ENCODE results near the gene CACNA2D2. TPM values are rescaled to one million over a fixed set of nuclear protein-coding genes. Genes with fewer than 3 reads are reported as not detected.

The CACNA2D2 gene
- total RNA-seq, 1 experiment from 2014 or later: not detected

- intact Hi-C loops (cut with micrococcal nuclease; ENCODE audit: unreplicated experiment): no loop called here
- Histone ChIP-seq H2AFZ (no peak overlapping the region), H3K9me2 (ENCODE audit: insufficient read depth) (no peaks in the 10 kb centered on the region), H3K4me3 (no peak overlapping the region), H3K9me3 (ENCODE audit: insufficient read depth, low read depth) (no peaks in the 10 kb centered on the region), H3K4me2 (no peak overlapping the region), H4K20me1 (ENCODE audit: insufficient read depth) (no peaks in the 10 kb centered on the region), H3F3A (ENCODE audit: insufficient read depth, low read depth) (no peaks in the 10 kb centered on the region), H3K27me3 (ENCODE audit: insufficient read depth, low read depth) (peaks cover 31% of the 10 kb centered on the region), H3K36me3 (ENCODE audit: low read depth) (no peaks in the 10 kb centered on the region), H3K79me2 (ENCODE audit: low read depth) (no peaks in the 10 kb centered on the region), H3K27ac (no peak overlapping the region), H3K4me1 (replicated peaks; ENCODE audit: insufficient read depth) (no peaks in the 10 kb centered on the region)
- TF ChIP-seq EZH2 (IDR thresholded peaks at IDR 0.05; ENCODE audit: low read depth) (no peak), CTCF (conservative IDR thresholded peaks at IDR 0.05) (no peak)
- ChIA-PET CTCF (no interaction called here), POLR2A (ENCODE audit: unreplicated experiment) (no interaction called here)
- DNase-seq: no peak
- BruUV-seq (replicated peaks): no TSS peak
Measured at GRCh38 chr3:50478671-50479260, 24.7 kb downstream of the CACNA2D2 start.

- no peaks in the 10 kb centered on the region for H3F3A ChIP-seq (ENCODE audit: insufficient read depth, low read depth)
- no peaks in the 10 kb centered on the region for H3K9me3 ChIP-seq (ENCODE audit: insufficient read depth, low read depth)
- intact Hi-C loops (cut with micrococcal nuclease; ENCODE audit: unreplicated experiment): no loop called here
- ChIA-PET CTCF (no interaction called here), POLR2A (ENCODE audit: unreplicated experiment) (no interaction called here)
- no peak overlapping the region for H2AFZ ChIP-seq
- H3K79me2 ChIP-seq (ENCODE audit: low read depth): no peaks in the 10 kb centered on the region
- TF ChIP-seq CTCF (conservative IDR thresholded peaks at IDR 0.05) (no peak), EZH2 (IDR thresholded peaks at IDR 0.05; ENCODE audit: low read depth) (no peak)
- H3K27me3 ChIP-seq (ENCODE audit: insufficient read depth, low read depth): peaks cover 37% of the 10 kb centered on the region
- H3K27ac ChIP-seq: no peak overlapping the region
- no peaks in the 10 kb centered on the region for H3K4me1 ChIP-seq (replicated peaks; ENCODE audit: insufficient read depth)
- no peak for DNase-seq
- no TSS peak for BruUV-seq (replicated peaks)
- H4K20me1 ChIP-seq (ENCODE audit: insufficient read depth): no peaks in the 10 kb centered on the region
- no peak overlapping the region for H3K4me2 ChIP-seq
- H3K4me3 ChIP-seq: no peak overlapping the region
- H3K36me3 ChIP-seq (ENCODE audit: low read depth): no peaks in the 10 kb centered on the region
- H3K9me2 ChIP-seq (ENCODE audit: insufficient read depth): no peaks in the 10 kb centered on the region
Measured at GRCh38 chr3:50478051-50478450, 25.4 kb downstream of the CACNA2D2 start.

- Histone ChIP-seq H3K36me3 (ENCODE audit: low read depth) (no peaks in the 10 kb centered on the region), H3K27me3 (ENCODE audit: insufficient read depth, low read depth) (peaks cover 47% of the 10 kb centered on the region), H4K20me1 (ENCODE audit: insufficient read depth) (no peaks in the 10 kb centered on the region), H3F3A (ENCODE audit: insufficient read depth, low read depth) (no peaks in the 10 kb centered on the region), H3K27ac (no peak overlapping the region), H3K9me2 (ENCODE audit: insufficient read depth) (no peaks in the 10 kb centered on the region), H2AFZ (no peak overlapping the region), H3K4me3 (no peak overlapping the region), H3K4me2 (no peak overlapping the region), H3K9me3 (ENCODE audit: insufficient read depth, low read depth) (no peaks in the 10 kb centered on the region), H3K4me1 (replicated peaks; ENCODE audit: insufficient read depth) (no peaks in the 10 kb centered on the region), H3K79me2 (ENCODE audit: low read depth) (no peaks in the 10 kb centered on the region)
- TF ChIP-seq EZH2 (IDR thresholded peaks at IDR 0.05; ENCODE audit: low read depth) (no peak), CTCF (conservative IDR thresholded peaks at IDR 0.05) (no peak)
- DNase-seq: no peak
- no TSS peak for BruUV-seq (replicated peaks)
- intact Hi-C loops (cut with micrococcal nuclease; ENCODE audit: unreplicated experiment): no loop called here
- POLR2A ChIA-PET (ENCODE audit: unreplicated experiment): no interaction called here
- CTCF ChIA-PET: no interaction called here
Measured at GRCh38 chr3:50475348-50475747, 28.1 kb downstream of the CACNA2D2 start.

Measured in PC-9 (cell line).